Lower lobe of right lung (tissue), 2 donors: ENCODE measurements around the gene MCU. TPM values are rescaled to one million over a fixed set of nuclear protein-coding genes. Genes with fewer than 3 reads are reported as not detected.
"Not testable (repeated sequence)": the region's sequence is repeated elsewhere in the genome, so short reads cannot be mapped to it uniquely, and the experiment has no call there.

Experiments used
- ATAC-seq, 2 donors: fragments of 200-7000 bp; cut with Tn5 transposase; one replicate each; pipeline ENCODE4 v1.9.1; 2020 to 2022; ENCODE audit warnings: mild to moderate bottlenecking in 2 of 2, moderate library complexity in 2 of 2
- DNase-seq: peaks from one replicate; pipeline ENCODE4 v3.0.0-alpha.2; 2020
- H3K27ac ChIP-seq: fragments of 200-600 bp; one replicate; pipeline ENCODE4 v1.8.0; 2022
- H3K27me3 ChIP-seq: fragments of 200-600 bp; one replicate; pipeline ENCODE4 v1.8.0; 2022; ENCODE audit warnings: low read depth
- H3K36me3 ChIP-seq: fragments of 200-600 bp; one replicate; pipeline ENCODE4 v1.8.0; 2022; ENCODE audit warnings: mild to moderate bottlenecking
- H3K4me1 ChIP-seq: fragments of 200-600 bp; one replicate; pipeline ENCODE4 v1.8.0; 2022
- H3K4me3 ChIP-seq: fragments of 200-600 bp; one replicate; pipeline ENCODE4 v1.8.0; 2022; ENCODE audit warnings: mild to moderate bottlenecking
- H3K9me3 ChIP-seq: fragments of 200-600 bp; one replicate; pipeline ENCODE4 v1.8.0; 2022
- CTCF ChIP-seq: fragments of 200-600 bp; IDR thresholded peaks from one replicate; pipeline ENCODE4 v1.8.0; 2022; ENCODE audit warnings: antibody characterized with exemption, mild to moderate bottlenecking
- intact Hi-C: fragments of 100-400 bp; cut with DNase I; formaldehyde crosslinking; loops from one replicate; pipeline ENCODE4 v1.11.0; 2022
- total RNA-seq: library from RNA; stranded (reverse); fragmentation: NEBNext Ultra II Directional; extraction: Animal tissue kit (Norgen Biotek cat#: 25700); gene quantifications from one replicate; pipeline ENCODE4 v1.2.1, GENCODE V29; 2021
- donor health status: DM: no; HTN: yes; CAD: no; lungs with severe emphysema.

MCU gene
- total RNA-seq, 1 donor from 2014 or later, result 24.2 TPM

GRCh38 chr10:72765051-72765745 is 73.3 kb downstream of the MCU start:
- no peak for ATAC-seq
- intact Hi-C loops, result no loop called here
- no peaks in the 10 kb centered on the region for H3K4me1 ChIP-seq
- no peaks in the 10 kb centered on the region for H3K27me3 ChIP-seq
- no peak overlapping the region for H3K27ac ChIP-seq
- H3K9me3 ChIP-seq, result peaks cover 5% of the 10 kb centered on the region
- no peak for TF ChIP-seq CTCF
- H3K4me3 ChIP-seq, result no peak overlapping the region
- DNase-seq, result no peak
- H3K36me3 ChIP-seq, result no peaks in the 10 kb centered on the region

GRCh38 chr10:72771195-72771594 is 79.3 kb downstream of the MCU start:
- intact Hi-C loops, result not testable (repeated sequence)

GRCh38 chr10:72772031-72772430 is 80.1 kb downstream of the MCU start:
- no peaks in the 10 kb centered on the region for H3K27me3 ChIP-seq
- DNase-seq, result no peak
- no peaks in the 10 kb centered on the region for H3K36me3 ChIP-seq
- no peak overlapping the region for H3K27ac ChIP-seq
- H3K4me1 ChIP-seq, result no peaks in the 10 kb centered on the region
- H3K4me3 ChIP-seq, result no peak overlapping the region
- ATAC-seq, result no peak
- no peak for TF ChIP-seq CTCF
- H3K9me3 ChIP-seq, result peaks cover 13% of the 10 kb centered on the region
- intact Hi-C loops, result no loop called here

More at GRCh38 chr10:72771195-72771594, 79.3 kb downstream of the MCU start:
- H3K27me3 ChIP-seq, H3K4me3 ChIP-seq, DNase-seq, H3K27ac ChIP-seq, H3K36me3 ChIP-seq, H3K4me1 ChIP-seq, ATAC-seq: not testable (repeated sequence)
- peaks cover 13% of the 10 kb centered on the region for H3K9me3 ChIP-seq

- no peak for TF ChIP-seq CTCF
- Histone ChIP-seq H3K9me3 (no peaks in the 10 kb centered on the region), H3K36me3 (no peaks in the 10 kb centered on the region), H3K27ac (no peak overlapping the region), H3K4me3 (no peak overlapping the region), H3K4me1 (peaks cover 12% of the 10 kb centered on the region), H3K27me3 (no peaks in the 10 kb centered on the region)
- ATAC-seq, result no peak
- no peak for DNase-seq
- intact Hi-C loops, result no loop called here
Measured at GRCh38 chr10:72779874-72780273, 87.9 kb downstream of the MCU start.

GRCh38 chr10:72782649-72783330 is 90.8 kb downstream of the MCU start:
- Histone ChIP-seq H3K4me1 (peaks cover 18% of the 10 kb centered on the region), H3K4me3 (no peak overlapping the region), H3K9me3 (no peaks in the 10 kb centered on the region), H3K27ac (no peak overlapping the region), H3K36me3 (no peaks in the 10 kb centered on the region), H3K27me3 (no peaks in the 10 kb centered on the region)
- intact Hi-C loops, result no loop called here
- no peak for ATAC-seq
- no peak for TF ChIP-seq CTCF
- DNase-seq, result no peak

- ATAC-seq (peak in 1 of 2 donors; percentile 59), DNase-seq (no peak)
- no peak for TF ChIP-seq CTCF
- Histone ChIP-seq H3K27ac (no peak overlapping the region), H3K4me3 (no peak overlapping the region), H3K36me3 (no peaks in the 10 kb centered on the region), H3K27me3 (no peaks in the 10 kb centered on the region), H3K4me1 (peaks cover 18% of the 10 kb centered on the region), H3K9me3 (no peaks in the 10 kb centered on the region)
- intact Hi-C loops, result no loop called here
Measured at GRCh38 chr10:72783410-72783833, 91.5 kb downstream of the MCU start.
